DOHH2 (cell line): Measurements from ENCODE around the gene ADGRG2.

Experiments
- EZH2phosphoT487 ChIP-seq: fragments of 200-600 bp; sonication (generic); IDR thresholded peaks from 2 replicates; pipeline ENCODE4 v1.6.1; 2017; ENCODE audit warnings: borderline replicate concordance, mild to moderate bottlenecking, antibody characterized with exemption, low read length, moderate library complexity, mixed read lengths
- TF ChIP-seq, protein P1 (sequence below): fragments of 200-600 bp; sonication (generic); IDR thresholded peaks from one replicate; pipeline ENCODE4 v1.5.1; 2014; ENCODE audit warnings: antibody characterized with exemption, mild to moderate bottlenecking, low read depth, low read length; ENCODE audit not compliant: poor library complexity, severe bottlenecking

GRCh38 chrX:19130628-19131027 is 8.4 kb upstream of the ADGRG2 start:
- no peak for TF ChIP-seq EZH2phosphoT487
- TF ChIP-seq, protein P1, sequence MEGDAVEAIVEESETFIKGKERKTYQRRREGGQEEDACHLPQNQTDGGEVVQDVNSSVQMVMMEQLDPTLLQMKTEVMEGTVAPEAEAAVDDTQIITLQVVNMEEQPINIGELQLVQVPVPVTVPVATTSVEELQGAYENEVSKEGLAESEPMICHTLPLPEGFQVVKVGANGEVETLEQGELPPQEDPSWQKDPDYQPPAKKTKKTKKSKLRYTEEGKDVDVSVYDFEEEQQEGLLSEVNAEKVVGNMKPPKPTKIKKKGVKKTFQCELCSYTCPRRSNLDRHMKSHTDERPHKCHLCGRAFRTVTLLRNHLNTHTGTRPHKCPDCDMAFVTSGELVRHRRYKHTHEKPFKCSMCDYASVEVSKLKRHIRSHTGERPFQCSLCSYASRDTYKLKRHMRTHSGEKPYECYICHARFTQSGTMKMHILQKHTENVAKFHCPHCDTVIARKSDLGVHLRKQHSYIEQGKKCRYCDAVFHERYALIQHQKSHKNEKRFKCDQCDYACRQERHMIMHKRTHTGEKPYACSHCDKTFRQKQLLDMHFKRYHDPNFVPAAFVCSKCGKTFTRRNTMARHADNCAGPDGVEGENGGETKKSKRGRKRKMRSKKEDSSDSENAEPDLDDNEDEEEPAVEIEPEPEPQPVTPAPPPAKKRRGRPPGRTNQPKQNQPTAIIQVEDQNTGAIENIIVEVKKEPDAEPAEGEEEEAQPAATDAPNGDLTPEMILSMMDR = no peak
